Neural cell (in vitro differentiated cells): Measurements from ENCODE around the gene NIPBL. TPM values are rescaled to one million over a fixed set of nuclear protein-coding genes. Genes with fewer than 3 reads are reported as not detected.

Experiments
- H2AFZ ChIP-seq: fragments of 200-600, 300-800 bp; sonication (generic), shearing (Covaris generic); 2 replicates; pipeline ENCODE4 v1.6.0; 2014; ENCODE audit warnings: low read depth, mild to moderate bottlenecking, antibody characterized with exemption, low read length, moderate library complexity
- H3F3A ChIP-seq: fragments of 200-600 bp; shearing (Covaris generic); 2 replicates; pipeline ENCODE4 v1.6.1; 2016; ENCODE audit warnings: mild to moderate bottlenecking, moderate library complexity, mixed read lengths, antibody characterized with exemption, low read length; ENCODE audit not compliant: insufficient read depth, poor library complexity, severe bottlenecking
- H3K27ac ChIP-seq: fragments of 200-600, 300-800 bp; sonication (generic), shearing (Covaris generic); 2 replicates; pipeline ENCODE4 v1.5.1; 2014; ENCODE audit warnings: mild to moderate bottlenecking, low read length, moderate library complexity
- H3K27me3 ChIP-seq: fragments of 300-800, 200-600 bp; sonication (generic), shearing (Covaris generic); 2 replicates; pipeline ENCODE4 v1.6.0; 2014; ENCODE audit warnings: mild to moderate bottlenecking, low read depth, low read length, moderate library complexity; ENCODE audit not compliant: insufficient read depth
- H3K36me3 ChIP-seq: fragments of 300-800, 200-600 bp; sonication (generic), shearing (Covaris generic); 2 replicates; pipeline ENCODE4 v1.5.1; 2014; ENCODE audit warnings: mild to moderate bottlenecking, antibody characterized with exemption, low read length, moderate library complexity; ENCODE audit not compliant: insufficient read depth
- H3K4me2 ChIP-seq: fragments of 300-800, 200-600 bp; sonication (generic), shearing (Covaris generic); 2 replicates; pipeline ENCODE4 v1.6.0; 2014; ENCODE audit warnings: mild to moderate bottlenecking, low read length
- H3K4me3 ChIP-seq: fragments of 300-800, 200-600 bp; sonication (generic), shearing (Covaris generic); 2 replicates; pipeline ENCODE4 v1.5.1; 2014; ENCODE audit warnings: mild to moderate bottlenecking, low read length, moderate library complexity
- H3K79me2 ChIP-seq: fragments of 200-600 bp; shearing (Covaris generic); replicated peaks from 2 replicates; pipeline ENCODE4 v1.6.0; 2014; ENCODE audit warnings: mild to moderate bottlenecking, low read length, moderate library complexity; ENCODE audit not compliant: insufficient read depth
- H3K9ac ChIP-seq: fragments of 300-800, 200-600 bp; sonication (generic), shearing (Covaris generic); 2 replicates; pipeline ENCODE4 v1.6.1; 2016; ENCODE audit warnings: mild to moderate bottlenecking, low read length, mixed read lengths
- H3K9me2 ChIP-seq: fragments of 200-600 bp; shearing (Covaris generic); 2 replicates; pipeline ENCODE4 v1.6.1; 2016; ENCODE audit warnings: mild to moderate bottlenecking, low read length, mixed read lengths; ENCODE audit not compliant: insufficient read depth
- H3K9me3 ChIP-seq: fragments of 200-600, 300-800 bp; sonication (generic), shearing (Covaris generic); 2 replicates; pipeline ENCODE4 v1.6.1; 2016; ENCODE audit warnings: mild to moderate bottlenecking, mixed run types, low read length, moderate library complexity, mixed read lengths
- H4K20me1 ChIP-seq: fragments of 200-600 bp; shearing (Covaris generic); 2 replicates; pipeline ENCODE4 v1.6.1; 2016; ENCODE audit warnings: mild to moderate bottlenecking, mixed run types; ENCODE audit not compliant: insufficient read depth
- EP300 ChIP-seq: fragments of 450-650 bp; conservative IDR thresholded peaks from 2 replicates; pipeline ENCODE4 v1.6.1; 2014; ENCODE audit warnings: antibody characterized with exemption, mild to moderate bottlenecking, moderate library complexity; ENCODE audit not compliant: poor library complexity, severe bottlenecking
- EZH2 ChIP-seq: fragments of 200-600, 300-800 bp; shearing (Covaris generic), sonication (generic); IDR thresholded peaks from 2 replicates; pipeline ENCODE4 v1.6.1; 2014; ENCODE audit warnings: antibody characterized with exemption, low read length, borderline replicate concordance, mild to moderate bottlenecking; ENCODE audit not compliant: insufficient read depth, poor library complexity, severe bottlenecking
- MXI1 ChIP-seq: fragments of 450-650 bp; conservative IDR thresholded peaks from 2 replicates; pipeline ENCODE4 v1.6.1; 2014; ENCODE audit warnings: antibody characterized with exemption, mild to moderate bottlenecking; ENCODE audit not compliant: poor library complexity, severe bottlenecking
- POLR2AphosphoS5 ChIP-seq: IDR thresholded peaks from 2 replicates; pipeline ENCODE4 v1.6.1; 2012
- RAD21 ChIP-seq: fragments of 450-650 bp; conservative IDR thresholded peaks from 2 replicates; pipeline ENCODE4 v1.6.1; 2014; ENCODE audit warnings: antibody characterized with exemption, mild to moderate bottlenecking, moderate library complexity
- SMC3 ChIP-seq: fragments of 450-650 bp; conservative IDR thresholded peaks from 2 replicates; pipeline ENCODE4 v1.6.1; 2014; ENCODE audit warnings: antibody characterized with exemption, mild to moderate bottlenecking, moderate library complexity; ENCODE audit not compliant: poor library complexity
- TAF1 ChIP-seq: IDR thresholded peaks from 2 replicates; pipeline ENCODE4 v1.6.1; 2012; ENCODE audit warnings: low read depth
- polyA plus RNA-seq: library from polyadenylated mRNA; depleted of rRNA; stranded (reverse); fragments of >200 nt; gene quantifications from 2 replicates; pipeline ENCODE4 v1.2.3, GENCODE V29; 2014
- TF ChIP-seq, protein P1 (sequence below): IDR thresholded peaks from 2 replicates; pipeline ENCODE4 v1.6.1; 2012; ENCODE audit warnings: borderline replicate concordance
- TF ChIP-seq, protein P2 (sequence below): fragments of 450-650 bp; IDR thresholded peaks from 2 replicates; pipeline ENCODE4 v1.5.1; 2014; ENCODE audit warnings: antibody characterized with exemption, mild to moderate bottlenecking, moderate library complexity; ENCODE audit not compliant: poor library complexity, severe bottlenecking

Gene NIPBL
- polyA plus RNA-seq, 1 donor from 2014 or later: 27.5 TPM

DNA sequence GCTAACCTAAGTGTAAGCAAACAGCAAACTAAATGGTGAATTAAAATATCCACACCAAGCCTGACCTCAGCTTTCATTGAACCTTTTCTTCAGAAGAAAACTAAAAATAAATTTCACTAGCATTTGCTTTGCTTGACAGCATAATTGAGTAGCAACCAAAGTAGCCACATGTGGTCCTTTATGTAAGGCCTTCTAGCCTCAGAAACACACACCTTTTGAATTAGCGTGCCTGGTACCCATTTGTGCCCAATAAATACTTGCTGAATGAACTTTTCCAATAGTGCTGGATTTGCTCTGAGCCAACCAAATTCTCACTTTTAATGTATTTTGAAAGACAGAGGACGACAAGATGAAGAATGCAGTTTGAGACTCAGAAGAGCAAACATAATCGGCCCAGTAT lies 2.1 kb upstream of the NIPBL start:
- H3K4me2 ChIP-seq: peak overlapping the region; percentile 96
- H4K20me1 ChIP-seq: peaks cover 10% of the 10 kb centered on the region
- peak overlapping the region; percentile 96 for H3K27ac ChIP-seq
- H3K9ac ChIP-seq: peak overlapping the region; percentile 97
- H3K9me3 ChIP-seq: no peaks in the 10 kb centered on the region
- H3K27me3 ChIP-seq: no peaks in the 10 kb centered on the region
- H3K4me3 ChIP-seq: peak overlapping the region; percentile 85
- H2AFZ ChIP-seq: no peak overlapping the region
- no peaks in the 10 kb centered on the region for H3F3A ChIP-seq
- H3K9me2 ChIP-seq: no peaks in the 10 kb centered on the region
- TF ChIP-seq MXI1: peak; percentile 30
- TF ChIP-seq, protein P1, sequence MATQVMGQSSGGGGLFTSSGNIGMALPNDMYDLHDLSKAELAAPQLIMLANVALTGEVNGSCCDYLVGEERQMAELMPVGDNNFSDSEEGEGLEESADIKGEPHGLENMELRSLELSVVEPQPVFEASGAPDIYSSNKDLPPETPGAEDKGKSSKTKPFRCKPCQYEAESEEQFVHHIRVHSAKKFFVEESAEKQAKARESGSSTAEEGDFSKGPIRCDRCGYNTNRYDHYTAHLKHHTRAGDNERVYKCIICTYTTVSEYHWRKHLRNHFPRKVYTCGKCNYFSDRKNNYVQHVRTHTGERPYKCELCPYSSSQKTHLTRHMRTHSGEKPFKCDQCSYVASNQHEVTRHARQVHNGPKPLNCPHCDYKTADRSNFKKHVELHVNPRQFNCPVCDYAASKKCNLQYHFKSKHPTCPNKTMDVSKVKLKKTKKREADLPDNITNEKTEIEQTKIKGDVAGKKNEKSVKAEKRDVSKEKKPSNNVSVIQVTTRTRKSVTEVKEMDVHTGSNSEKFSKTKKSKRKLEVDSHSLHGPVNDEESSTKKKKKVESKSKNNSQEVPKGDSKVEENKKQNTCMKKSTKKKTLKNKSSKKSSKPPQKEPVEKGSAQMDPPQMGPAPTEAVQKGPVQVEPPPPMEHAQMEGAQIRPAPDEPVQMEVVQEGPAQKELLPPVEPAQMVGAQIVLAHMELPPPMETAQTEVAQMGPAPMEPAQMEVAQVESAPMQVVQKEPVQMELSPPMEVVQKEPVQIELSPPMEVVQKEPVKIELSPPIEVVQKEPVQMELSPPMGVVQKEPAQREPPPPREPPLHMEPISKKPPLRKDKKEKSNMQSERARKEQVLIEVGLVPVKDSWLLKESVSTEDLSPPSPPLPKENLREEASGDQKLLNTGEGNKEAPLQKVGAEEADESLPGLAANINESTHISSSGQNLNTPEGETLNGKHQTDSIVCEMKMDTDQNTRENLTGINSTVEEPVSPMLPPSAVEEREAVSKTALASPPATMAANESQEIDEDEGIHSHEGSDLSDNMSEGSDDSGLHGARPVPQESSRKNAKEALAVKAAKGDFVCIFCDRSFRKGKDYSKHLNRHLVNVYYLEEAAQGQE: no peak
- no peak for TF ChIP-seq SMC3
- TF ChIP-seq POLR2AphosphoS5: peak; percentile 8
- peaks cover 88% of the 10 kb centered on the region for H3K79me2 ChIP-seq
- no peaks in the 10 kb centered on the region for H3K36me3 ChIP-seq

DNA sequence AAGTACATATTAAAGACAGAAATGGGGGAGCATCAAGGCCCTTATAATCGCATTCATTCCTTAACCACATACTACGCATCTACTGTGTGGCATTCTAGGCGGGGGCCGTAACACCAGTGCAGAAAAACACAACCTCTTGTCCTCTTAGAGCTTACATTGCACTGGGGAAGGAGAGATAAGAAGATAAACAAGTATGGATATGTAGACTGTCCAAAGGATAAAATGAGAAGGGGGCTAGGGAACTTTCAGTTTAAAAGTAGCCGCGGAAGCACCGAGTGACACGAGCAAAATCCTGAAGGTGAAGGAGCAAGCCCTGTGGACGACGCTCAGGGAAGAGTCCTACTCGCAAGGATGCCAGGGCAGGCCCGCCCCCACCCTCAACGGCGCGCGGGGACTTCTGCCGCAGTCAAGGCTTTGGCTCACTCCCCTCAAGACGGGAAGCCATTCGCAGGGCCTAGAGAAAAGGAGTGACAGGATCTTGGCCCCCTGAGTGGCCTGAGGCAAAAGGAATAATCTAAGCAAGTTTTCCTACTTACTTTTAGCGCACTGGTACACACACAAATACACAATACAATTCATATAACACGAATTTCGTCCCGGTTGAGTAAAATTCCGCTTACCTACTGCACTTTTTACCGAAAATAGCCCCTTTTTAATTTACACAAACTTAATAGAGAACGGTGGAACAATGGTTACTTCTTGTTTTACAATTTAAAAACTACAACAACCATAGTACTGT lies 1.3 kb upstream of the NIPBL start:
- no peaks in the 10 kb centered on the region for H3K9me3 ChIP-seq
- no peaks in the 10 kb centered on the region for H3K27me3 ChIP-seq
- H3K36me3 ChIP-seq: no peaks in the 10 kb centered on the region
- H3K4me3 ChIP-seq: peak overlapping the region; percentile 85
- H3K4me2 ChIP-seq: peak overlapping the region; percentile 96
- peaks cover 10% of the 10 kb centered on the region for H4K20me1 ChIP-seq
- peak overlapping the region; percentile 84 for H2AFZ ChIP-seq
- peak overlapping the region; percentile 96 for H3K27ac ChIP-seq
- H3K9ac ChIP-seq: peak overlapping the region; percentile 97
- TF ChIP-seq EZH2 (no peak), POLR2AphosphoS5 (no peak), EP300 (no peak), RAD21 (no peak), TAF1 (no peak), MXI1 (no peak), SMC3 (no peak)
- TF ChIP-seq, protein P1: no peak
- TF ChIP-seq, protein P2, sequence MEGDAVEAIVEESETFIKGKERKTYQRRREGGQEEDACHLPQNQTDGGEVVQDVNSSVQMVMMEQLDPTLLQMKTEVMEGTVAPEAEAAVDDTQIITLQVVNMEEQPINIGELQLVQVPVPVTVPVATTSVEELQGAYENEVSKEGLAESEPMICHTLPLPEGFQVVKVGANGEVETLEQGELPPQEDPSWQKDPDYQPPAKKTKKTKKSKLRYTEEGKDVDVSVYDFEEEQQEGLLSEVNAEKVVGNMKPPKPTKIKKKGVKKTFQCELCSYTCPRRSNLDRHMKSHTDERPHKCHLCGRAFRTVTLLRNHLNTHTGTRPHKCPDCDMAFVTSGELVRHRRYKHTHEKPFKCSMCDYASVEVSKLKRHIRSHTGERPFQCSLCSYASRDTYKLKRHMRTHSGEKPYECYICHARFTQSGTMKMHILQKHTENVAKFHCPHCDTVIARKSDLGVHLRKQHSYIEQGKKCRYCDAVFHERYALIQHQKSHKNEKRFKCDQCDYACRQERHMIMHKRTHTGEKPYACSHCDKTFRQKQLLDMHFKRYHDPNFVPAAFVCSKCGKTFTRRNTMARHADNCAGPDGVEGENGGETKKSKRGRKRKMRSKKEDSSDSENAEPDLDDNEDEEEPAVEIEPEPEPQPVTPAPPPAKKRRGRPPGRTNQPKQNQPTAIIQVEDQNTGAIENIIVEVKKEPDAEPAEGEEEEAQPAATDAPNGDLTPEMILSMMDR: no peak
- H3K79me2 ChIP-seq: peaks cover 88% of the 10 kb centered on the region
- H3K9me2 ChIP-seq: no peaks in the 10 kb centered on the region
- no peaks in the 10 kb centered on the region for H3F3A ChIP-seq
